ENCODE measurements around the gene SNAP91.
"Not testable (repeated sequence)": the region's sequence is repeated elsewhere in the genome, so short reads cannot be mapped to it uniquely, and the experiment has no call there.

SNAP91 gene

GRCh38 chr6:83633149-83633548 is 75.8 kb downstream of the SNAP91 start:
- no peak for DNase-seq (ENCODE audit: low spot score)

GRCh38 chr6:83629908-83630307 is 79.0 kb downstream of the SNAP91 start:
- not testable (repeated sequence) for DNase-seq (ENCODE audit: low spot score)

- peak; percentile 5 for DNase-seq (ENCODE audit: low spot score)
Observed at GRCh38 chr6:83615025-83615999, 93.6 kb downstream of the SNAP91 start.

GRCh38 chr6:83613378-83613777 is 95.5 kb downstream of the SNAP91 start:
- no peak for DNase-seq (ENCODE audit: low spot score)

GRCh38 chr6:83609248-83609647 is 99.7 kb downstream of the SNAP91 start:
- no peak for DNase-seq (ENCODE audit: low spot score)

- DNase-seq (ENCODE audit: low spot score) = no peak
Observed at GRCh38 chr6:83605517-83605916, 103.4 kb downstream of the SNAP91 start.

GRCh38 chr6:83603551-83603950 is 105.3 kb downstream of the SNAP91 start:
- DNase-seq (ENCODE audit: low spot score) = no peak

GRCh38 chr6:83601119-83601518 is 107.8 kb downstream of the SNAP91 start:
- DNase-seq (ENCODE audit: low spot score) = no peak

- no peak for DNase-seq (ENCODE audit: low spot score)
Observed at GRCh38 chr6:83600459-83600858, 108.4 kb downstream of the SNAP91 start.

- DNase-seq (ENCODE audit: low spot score) = no peak
Observed at GRCh38 chr6:83597511-83597910, 111.4 kb downstream of the SNAP91 start.

GRCh38 chr6:83597051-83597450 is 111.8 kb downstream of the SNAP91 start:
- DNase-seq (ENCODE audit: low spot score) = no peak

GRCh38 chr6:83594941-83595340 is 114.0 kb downstream of the SNAP91 start:
- no peak for DNase-seq (ENCODE audit: low spot score)

- no peak for DNase-seq (ENCODE audit: low spot score)
Observed at GRCh38 chr6:83593395-83593785, 115.5 kb downstream of the SNAP91 start.

- peak; percentile 2 for DNase-seq (ENCODE audit: low spot score)
Observed at GRCh38 chr6:83592770-83593394, 116.0 kb downstream of the SNAP91 start.

GRCh38 chr6:83590416-83590815 is 118.5 kb downstream of the SNAP91 start:
- no peak for DNase-seq (ENCODE audit: low spot score)

- no peak for DNase-seq (ENCODE audit: low spot score)
Observed at GRCh38 chr6:83589076-83589475, 119.8 kb downstream of the SNAP91 start.

GRCh38 chr6:83578057-83578456 is 130.8 kb downstream of the SNAP91 start:
- no peak for DNase-seq (ENCODE audit: low spot score)

GRCh38 chr6:83574783-83575182 is 134.1 kb downstream of the SNAP91 start:
- DNase-seq (ENCODE audit: low spot score) = no peak

GRCh38 chr6:83571663-83572185 is 137.2 kb downstream of the SNAP91 start:
- DNase-seq (ENCODE audit: low spot score) = not testable (repeated sequence)

- DNase-seq (ENCODE audit: low spot score) = no peak
Observed at GRCh38 chr6:83558975-83559374, 149.9 kb downstream of the SNAP91 start.

GRCh38 chr6:83556871-83557270 is 152.0 kb downstream of the SNAP91 start:
- no peak for DNase-seq (ENCODE audit: low spot score)

- DNase-seq (ENCODE audit: low spot score) = not testable (repeated sequence)
Observed at GRCh38 chr6:83551748-83552147, 157.2 kb downstream of the SNAP91 start.

GRCh38 chr6:83550482-83550881 is 158.4 kb downstream of the SNAP91 start:
- DNase-seq (ENCODE audit: low spot score) = not testable (repeated sequence)

Data from CD4-positive, alpha-beta T cell treated with Interleukin-15 for 4 hours (primary cell).